Epithelial cell of esophagus (primary cell): ENCODE results near the gene SSH2.
A peak's percentile ranks its signal among the peaks of the same experiment; 100 is the strongest.

ENCODE experiments used
- DNase-seq: peaks from one replicate; pipeline ENCODE4 v3.0.0; 2010; ENCODE audit warnings: low read depth
- H3K4me3 ChIP-seq: 2 replicates; pipeline ENCODE4 v1.5.1; 2011; ENCODE audit warnings: mild to moderate bottlenecking, low read length, control low read depth
- TF ChIP-seq, protein P1 (sequence below): IDR thresholded peaks from 2 replicates; pipeline ENCODE4 v1.5.1; 2011; ENCODE audit warnings: low read depth, mild to moderate bottlenecking, low read length, control low read depth, inconsistent platforms; ENCODE audit not compliant: insufficient read depth; ENCODE audit errors: missing control alignments

SSH2 gene

DNA sequence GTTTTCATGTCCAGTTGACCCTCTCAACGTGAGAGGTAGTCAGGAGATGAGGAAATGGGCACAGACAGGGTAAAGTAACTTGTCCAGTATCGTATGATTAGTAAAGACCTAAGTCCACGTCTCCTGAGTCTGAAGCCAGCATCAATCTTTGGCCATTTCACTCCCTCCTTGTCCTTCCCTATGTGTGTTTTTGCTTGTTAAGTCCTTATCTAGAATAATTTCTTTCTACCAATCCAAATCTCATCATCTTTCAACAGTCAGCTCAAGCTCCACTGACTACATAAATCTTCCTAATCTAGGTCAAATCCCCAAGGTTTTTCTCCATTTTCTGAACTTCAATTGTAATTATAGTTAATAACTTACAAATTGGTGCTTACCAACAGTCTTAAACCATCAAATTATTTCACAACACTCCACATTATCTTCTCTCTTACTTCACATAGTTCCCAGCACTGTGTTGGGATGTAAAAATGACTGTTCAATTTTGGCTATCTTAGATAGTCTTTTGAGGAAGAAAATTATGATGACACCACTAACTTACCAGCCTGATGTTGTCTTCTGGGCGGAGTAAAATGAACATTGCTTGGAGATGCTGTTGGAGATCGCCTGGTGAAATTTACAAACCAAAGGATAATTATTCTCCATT is 235.0 kb downstream of the SSH2 start:
- TF ChIP-seq, protein P1, sequence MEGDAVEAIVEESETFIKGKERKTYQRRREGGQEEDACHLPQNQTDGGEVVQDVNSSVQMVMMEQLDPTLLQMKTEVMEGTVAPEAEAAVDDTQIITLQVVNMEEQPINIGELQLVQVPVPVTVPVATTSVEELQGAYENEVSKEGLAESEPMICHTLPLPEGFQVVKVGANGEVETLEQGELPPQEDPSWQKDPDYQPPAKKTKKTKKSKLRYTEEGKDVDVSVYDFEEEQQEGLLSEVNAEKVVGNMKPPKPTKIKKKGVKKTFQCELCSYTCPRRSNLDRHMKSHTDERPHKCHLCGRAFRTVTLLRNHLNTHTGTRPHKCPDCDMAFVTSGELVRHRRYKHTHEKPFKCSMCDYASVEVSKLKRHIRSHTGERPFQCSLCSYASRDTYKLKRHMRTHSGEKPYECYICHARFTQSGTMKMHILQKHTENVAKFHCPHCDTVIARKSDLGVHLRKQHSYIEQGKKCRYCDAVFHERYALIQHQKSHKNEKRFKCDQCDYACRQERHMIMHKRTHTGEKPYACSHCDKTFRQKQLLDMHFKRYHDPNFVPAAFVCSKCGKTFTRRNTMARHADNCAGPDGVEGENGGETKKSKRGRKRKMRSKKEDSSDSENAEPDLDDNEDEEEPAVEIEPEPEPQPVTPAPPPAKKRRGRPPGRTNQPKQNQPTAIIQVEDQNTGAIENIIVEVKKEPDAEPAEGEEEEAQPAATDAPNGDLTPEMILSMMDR: no peak
- no peak for DNase-seq
- no peak overlapping the region for H3K4me3 ChIP-seq

DNA sequence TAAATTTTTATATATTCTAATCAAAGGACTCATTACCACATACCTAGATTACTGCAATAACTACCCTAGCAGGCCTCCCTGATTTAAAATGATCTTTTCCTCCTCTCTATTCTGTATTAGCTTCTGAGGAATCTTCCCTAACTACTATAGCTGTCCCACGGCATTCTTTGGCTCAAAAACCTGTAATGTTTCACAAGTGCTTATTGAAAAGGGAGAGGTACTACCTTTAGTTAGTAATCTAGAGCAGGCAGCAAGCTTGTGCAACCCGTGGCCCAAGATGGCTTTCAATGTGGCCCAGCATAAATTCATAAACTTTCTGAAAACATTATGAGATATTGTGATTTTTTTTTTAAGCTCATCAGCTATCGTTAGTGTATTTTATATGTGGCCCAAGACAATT is 236.3 kb downstream of the SSH2 start:
- no peak overlapping the region for H3K4me3 ChIP-seq
- peak; percentile 56 for DNase-seq
- TF ChIP-seq, protein P1: no peak

DNA sequence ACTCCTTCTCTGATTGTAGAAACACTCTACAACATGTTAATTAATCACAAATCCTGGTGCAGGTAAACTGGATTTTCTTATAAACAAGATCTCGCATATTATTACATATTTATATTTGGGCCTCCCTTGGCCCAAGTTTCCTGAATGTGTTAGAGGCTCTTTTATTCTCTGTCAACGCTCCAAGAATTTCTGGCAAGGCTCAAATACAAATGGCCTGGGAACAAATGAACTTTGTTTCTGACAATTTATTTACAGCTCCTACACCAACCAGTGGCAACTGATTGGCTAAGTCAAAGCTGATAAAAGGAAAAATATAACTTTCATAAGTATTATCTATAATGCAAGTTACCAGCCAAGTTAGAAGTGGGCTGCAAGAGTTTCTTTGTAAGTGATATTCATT is 242.4 kb downstream of the SSH2 start:
- no peak for DNase-seq
- H3K4me3 ChIP-seq: no peak overlapping the region
- TF ChIP-seq, protein P1: no peak

DNA sequence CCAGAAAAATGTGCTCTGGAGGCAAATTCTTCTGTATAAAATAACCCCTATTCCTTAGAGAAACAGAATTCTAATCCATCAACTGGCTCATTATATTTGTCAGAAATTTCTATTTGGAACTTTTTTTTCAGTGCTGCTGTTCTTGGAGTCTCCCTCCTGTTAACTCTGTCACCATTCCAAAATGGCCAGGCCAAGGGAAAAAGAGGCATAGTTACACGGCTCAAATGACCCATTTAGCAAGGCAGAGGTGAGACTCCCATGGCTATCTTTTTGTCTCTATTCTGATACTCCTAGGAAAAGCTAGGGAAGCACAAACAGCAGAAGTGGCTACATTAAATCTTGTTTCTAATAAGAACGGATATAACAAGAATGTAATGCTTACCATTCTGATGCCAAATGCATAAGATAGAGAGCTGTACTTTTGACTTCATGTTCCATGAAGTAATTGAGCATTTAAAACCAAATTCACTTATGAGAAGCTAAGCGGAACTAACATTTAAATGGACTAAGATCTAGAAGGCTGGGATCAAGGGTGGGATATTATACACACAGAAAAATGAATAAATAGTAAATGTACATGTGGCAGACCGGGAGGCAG is 242.9 kb downstream of the SSH2 start:
- TF ChIP-seq, protein P1: no peak
- DNase-seq: no peak
- H3K4me3 ChIP-seq: no peak overlapping the region

DNA sequence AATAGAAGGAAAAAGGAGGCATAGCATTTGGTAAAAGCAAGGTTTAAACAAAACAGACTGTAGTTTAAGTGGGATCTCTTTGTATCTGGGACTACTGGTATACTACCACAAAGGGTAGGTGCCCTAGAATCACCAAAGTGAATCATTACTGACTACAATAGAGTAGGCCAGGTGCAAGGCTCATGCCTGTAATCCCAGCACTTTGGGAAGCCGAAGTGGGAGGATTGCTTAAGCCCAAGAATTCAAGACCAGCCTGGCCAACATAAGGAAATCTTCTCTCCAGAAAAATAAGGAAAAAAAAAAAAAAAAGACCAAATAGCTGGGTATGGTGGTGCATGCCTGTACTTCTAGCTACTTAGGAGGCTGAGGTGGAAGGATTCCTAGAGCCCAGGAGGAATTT is 246.5 kb downstream of the SSH2 start:
- TF ChIP-seq, protein P1: no peak
- no peak overlapping the region for H3K4me3 ChIP-seq
- peak; percentile 32 for DNase-seq

DNA sequence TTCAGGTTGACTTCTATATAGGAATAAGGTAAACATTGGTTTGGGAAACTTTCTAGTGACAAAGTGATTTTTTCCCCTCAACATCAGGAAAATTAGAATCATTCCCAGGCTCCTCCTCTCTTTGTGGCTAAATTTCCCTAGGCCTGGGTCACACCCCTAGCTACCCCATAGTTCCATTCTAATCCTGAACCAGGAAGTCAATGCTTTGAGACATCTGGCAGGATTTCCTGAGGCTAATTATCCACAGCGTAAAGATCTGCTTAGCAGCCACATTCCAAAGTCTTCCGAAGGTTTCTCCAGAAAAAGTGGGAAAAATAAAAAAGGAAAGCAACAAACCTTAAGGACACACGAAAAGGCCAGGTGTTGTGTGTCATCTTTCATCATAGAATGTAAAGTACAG is 247.0 kb downstream of the SSH2 start:
- DNase-seq: no peak
- no peak overlapping the region for H3K4me3 ChIP-seq
- TF ChIP-seq, protein P1: no peak

DNA sequence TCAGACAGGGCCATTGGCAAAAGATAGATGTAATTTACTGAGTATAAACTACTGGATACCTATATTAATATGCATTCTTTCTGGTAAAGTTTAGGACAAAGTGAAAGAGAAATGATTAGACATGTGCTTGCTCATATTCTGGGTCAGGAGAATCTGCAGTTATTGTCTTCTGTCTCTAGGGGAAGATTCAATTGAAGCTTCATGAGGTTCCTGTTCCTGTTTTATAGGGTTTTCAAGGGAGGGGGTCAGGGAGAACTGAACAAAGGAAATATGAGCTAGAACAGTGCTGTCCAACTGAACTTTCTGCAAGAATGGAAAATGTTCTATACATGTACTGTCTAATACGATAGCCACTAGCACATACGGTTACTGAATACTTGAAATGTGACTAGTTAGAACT is 248.0 kb downstream of the SSH2 start:
- no peak for DNase-seq
- TF ChIP-seq, protein P1: no peak
- H3K4me3 ChIP-seq: no peak overlapping the region
